NT2/D1 (cell line): ENCODE measurements around the gene CD58.

ENCODE experiments used
- YY1 ChIP-seq: IDR thresholded peaks from 2 replicates; pipeline ENCODE4 v1.6.1; 2011; ENCODE audit not compliant: insufficient read length, insufficient read depth
- ZNF274 ChIP-seq: IDR thresholded peaks from 2 replicates; pipeline ENCODE4 v1.6.1; 2011; ENCODE audit warnings: mild to moderate bottlenecking, low read depth, low read length

- TF ChIP-seq YY1, result no peak
- TF ChIP-seq ZNF274, result no peak
Measured at GRCh38 chr1:116503546-116504307, 67.1 kb downstream of the CD58 start.
